AG10803 (cell line): Measurements from ENCODE around the gene SH3BGRL2.
"Not testable (repeated sequence)": the region's sequence is repeated elsewhere in the genome, so short reads cannot be mapped to it uniquely, and the experiment has no call there.

ENCODE experiments used
- DNase-seq: peaks from one replicate; pipeline ENCODE4 v3.0.0; 2010; ENCODE audit warnings: low read depth
- H3K4me3 ChIP-seq: 2 replicates; pipeline ENCODE4 v1.5.1; 2011; ENCODE audit warnings: mild to moderate bottlenecking, low read length, control low read depth
- CTCF ChIP-seq: conservative IDR thresholded peaks from 2 replicates; pipeline ENCODE4 v1.5.1; 2011; ENCODE audit warnings: mild to moderate bottlenecking, low read length, control low read depth, inconsistent platforms

SH3BGRL2 gene

GRCh38 chr6:79648328-79648727 is 17.2 kb downstream of the SH3BGRL2 start:
- no peak for TF ChIP-seq CTCF

GRCh38 chr6:79649016-79649415 is 17.9 kb downstream of the SH3BGRL2 start:
- TF ChIP-seq CTCF = no peak
- DNase-seq = no peak
- no peak overlapping the region for H3K4me3 ChIP-seq

More at GRCh38 chr6:79648328-79648727, 17.2 kb downstream of the SH3BGRL2 start:
- no peak overlapping the region for H3K4me3 ChIP-seq
- no peak for DNase-seq

GRCh38 chr6:79650950-79651349 is 19.8 kb downstream of the SH3BGRL2 start:
- no peak for TF ChIP-seq CTCF
- no peak for DNase-seq
- H3K4me3 ChIP-seq = no peak overlapping the region

GRCh38 chr6:79656134-79656533 is 25.0 kb downstream of the SH3BGRL2 start:
- DNase-seq = no peak
- H3K4me3 ChIP-seq = no peak overlapping the region
- no peak for TF ChIP-seq CTCF

- no peak for DNase-seq
- TF ChIP-seq CTCF = no peak
- H3K4me3 ChIP-seq = no peak overlapping the region
Observed at GRCh38 chr6:79657238-79657637, 26.1 kb downstream of the SH3BGRL2 start.

- not testable (repeated sequence) for DNase-seq
Observed at GRCh38 chr6:79663655-79664054, 32.5 kb downstream of the SH3BGRL2 start.

GRCh38 chr6:79665725-79666551 is 34.8 kb downstream of the SH3BGRL2 start:
- DNase-seq = no peak
- TF ChIP-seq CTCF = no peak
- H3K4me3 ChIP-seq = no peak overlapping the region

More at GRCh38 chr6:79663655-79664054, 32.5 kb downstream of the SH3BGRL2 start:
- H3K4me3 ChIP-seq = not testable (repeated sequence)
